ENCODE measurements around the gene PNRC2.
"Not testable (repeated sequence)": the region's sequence is repeated elsewhere in the genome, so short reads cannot be mapped to it uniquely, and the experiment has no call there.

The PNRC2 gene

DNA sequence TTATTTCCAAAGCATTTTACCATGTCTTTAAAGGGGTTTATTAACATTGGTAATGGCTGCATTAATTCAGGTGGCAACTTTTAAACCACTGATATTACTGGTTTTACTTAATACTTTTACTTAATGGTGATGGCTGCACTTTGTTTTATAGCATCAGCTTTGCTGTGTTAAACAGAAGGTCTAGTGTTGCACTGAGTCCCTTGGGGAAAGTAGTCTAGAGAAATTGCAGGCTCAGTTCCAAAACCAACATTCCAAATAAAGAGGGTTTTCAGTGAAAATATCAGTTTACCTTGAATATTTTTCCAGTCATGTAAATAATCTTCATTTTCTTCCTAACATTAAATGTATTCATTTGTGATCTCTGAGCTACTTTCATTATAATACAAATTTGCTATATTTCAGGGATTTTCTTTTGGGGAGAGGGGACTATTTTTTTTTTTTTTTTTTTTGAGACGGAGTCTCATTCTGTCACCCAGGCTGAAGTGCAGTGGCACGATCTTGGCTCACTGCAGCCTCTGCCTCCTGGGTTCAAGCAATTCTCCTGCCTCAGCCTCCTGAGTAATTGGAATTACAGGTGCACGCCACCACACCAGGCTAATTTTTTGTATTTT lies 49.1 kb downstream of the PNRC2 start:
- not testable (repeated sequence) for H3K27me3 ChIP-seq (ENCODE audit: control insufficient read depth, insufficient read depth, low read length); H3K27ac ChIP-seq (ENCODE audit: low read length); H3K36me3 ChIP-seq (ENCODE audit: control insufficient read depth, insufficient read depth, low read length); H3K9me3 ChIP-seq (ENCODE audit: control insufficient read depth, insufficient read depth, low read length); H3K4me1 ChIP-seq (ENCODE audit: control insufficient read depth, insufficient read depth, low read length); H3K4me3 ChIP-seq (ENCODE audit: low read length); DNase-seq (ENCODE audit: low read depth, low spot score)
- WGBS (ENCODE audit: insufficient coverage, insufficient read length), result no CpG with 5 or more reads among the region's 3 CpGs

DNA sequence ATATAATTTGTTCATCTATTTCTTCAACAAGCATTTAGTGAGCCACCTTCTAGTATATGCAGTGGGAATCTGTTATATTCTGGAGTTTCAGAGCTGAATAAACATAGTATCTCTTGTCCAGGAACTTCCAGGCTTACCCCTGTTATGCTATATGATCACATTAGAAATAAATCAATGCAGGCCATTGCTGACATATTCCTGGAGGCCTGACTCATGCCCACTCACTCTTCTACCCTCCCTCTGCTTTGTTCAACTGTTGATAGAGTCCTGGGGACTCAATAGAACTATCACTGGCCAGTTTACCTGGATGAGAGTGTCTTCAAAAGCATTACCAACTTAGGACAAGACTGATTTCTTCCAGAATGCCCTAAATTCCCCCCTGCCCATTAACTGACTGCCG lies 49.8 kb downstream of the PNRC2 start:
- no peak for DNase-seq (ENCODE audit: low read depth, low spot score)
- Histone ChIP-seq H3K27me3 (ENCODE audit: control insufficient read depth, insufficient read depth, low read length) (no peaks in the 10 kb centered on the region), H3K36me3 (ENCODE audit: control insufficient read depth, insufficient read depth, low read length) (no peaks in the 10 kb centered on the region), H3K9me3 (ENCODE audit: control insufficient read depth, insufficient read depth, low read length) (no peaks in the 10 kb centered on the region), H3K27ac (ENCODE audit: low read length) (no peak overlapping the region), H3K4me3 (ENCODE audit: low read length) (no peak overlapping the region), H3K4me1 (ENCODE audit: control insufficient read depth, insufficient read depth, low read length) (no peaks in the 10 kb centered on the region)
- no CpG with 5 or more reads among the region's 1 CpG for WGBS (ENCODE audit: insufficient coverage, insufficient read length)

DNA sequence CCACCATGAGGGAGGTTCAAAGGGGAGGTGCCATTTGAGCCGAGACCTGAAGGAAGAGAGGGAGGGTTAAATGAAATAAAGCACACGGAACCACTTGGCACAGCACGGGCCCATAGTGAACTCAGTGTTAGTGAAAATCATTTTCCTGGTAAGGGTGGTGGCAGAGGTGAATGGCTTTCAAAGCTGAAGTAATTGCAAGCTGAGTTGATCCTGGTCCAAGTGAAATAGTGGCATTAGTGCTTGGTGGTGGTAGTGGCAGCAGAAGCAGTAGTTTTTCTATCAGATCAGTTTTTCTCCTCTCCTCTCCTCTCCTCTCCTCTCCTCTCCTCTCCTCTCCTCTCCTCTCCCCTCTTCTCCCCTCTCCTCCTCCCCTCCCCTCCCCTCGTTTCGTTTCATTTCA lies 51.0 kb downstream of the PNRC2 start:
- no peaks in the 10 kb centered on the region for H3K27me3 ChIP-seq (ENCODE audit: control insufficient read depth, insufficient read depth, low read length)
- no peaks in the 10 kb centered on the region for H3K9me3 ChIP-seq (ENCODE audit: control insufficient read depth, insufficient read depth, low read length)
- WGBS (ENCODE audit: insufficient coverage, insufficient read length), result 82% methylated on average over 2 of the region's 5 CpGs
- H3K4me3 ChIP-seq (ENCODE audit: low read length), result no peak overlapping the region
- no peaks in the 10 kb centered on the region for H3K4me1 ChIP-seq (ENCODE audit: control insufficient read depth, insufficient read depth, low read length)
- H3K27ac ChIP-seq (ENCODE audit: low read length), result no peak overlapping the region
- H3K36me3 ChIP-seq (ENCODE audit: control insufficient read depth, insufficient read depth, low read length), result no peaks in the 10 kb centered on the region
- DNase-seq (ENCODE audit: low read depth, low spot score), result no peak

DNA sequence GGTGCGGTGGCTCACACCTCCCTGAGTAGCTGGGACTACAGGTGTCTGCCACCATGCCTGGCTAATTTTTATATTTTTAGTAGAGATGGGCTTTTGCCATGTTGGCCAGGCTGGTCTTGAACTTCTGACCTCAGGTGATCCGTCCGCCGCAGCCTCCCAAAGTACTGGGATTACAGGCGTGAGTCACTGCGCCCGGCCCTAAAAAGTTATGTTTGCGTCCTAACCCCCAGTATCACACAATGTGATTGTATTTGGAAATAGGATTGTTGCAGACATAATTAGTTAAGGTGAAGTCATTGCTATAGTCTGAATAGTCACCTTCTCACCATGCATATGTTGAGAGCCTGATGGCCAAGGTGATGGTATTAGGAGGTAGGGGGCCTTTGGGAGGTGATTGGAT lies 53.2 kb downstream of the PNRC2 start:
- H3K27ac ChIP-seq (ENCODE audit: low read length); H3K4me1 ChIP-seq (ENCODE audit: control insufficient read depth, insufficient read depth, low read length): not testable (repeated sequence)

More for the DNA sequence above, 53.2 kb downstream of the PNRC2 start:
- H3K27me3 ChIP-seq (ENCODE audit: control insufficient read depth, insufficient read depth, low read length); H3K36me3 ChIP-seq (ENCODE audit: control insufficient read depth, insufficient read depth, low read length); H3K4me3 ChIP-seq (ENCODE audit: low read length); H3K9me3 ChIP-seq (ENCODE audit: control insufficient read depth, insufficient read depth, low read length); DNase-seq (ENCODE audit: low read depth, low spot score): not testable (repeated sequence)
- no CpG with 5 or more reads among the region's 8 CpGs for WGBS (ENCODE audit: insufficient coverage, insufficient read length)

Measured in iPS DF 6.9 (cell line).